ENCODE data around the gene RTL1.

Gene RTL1

DNA sequence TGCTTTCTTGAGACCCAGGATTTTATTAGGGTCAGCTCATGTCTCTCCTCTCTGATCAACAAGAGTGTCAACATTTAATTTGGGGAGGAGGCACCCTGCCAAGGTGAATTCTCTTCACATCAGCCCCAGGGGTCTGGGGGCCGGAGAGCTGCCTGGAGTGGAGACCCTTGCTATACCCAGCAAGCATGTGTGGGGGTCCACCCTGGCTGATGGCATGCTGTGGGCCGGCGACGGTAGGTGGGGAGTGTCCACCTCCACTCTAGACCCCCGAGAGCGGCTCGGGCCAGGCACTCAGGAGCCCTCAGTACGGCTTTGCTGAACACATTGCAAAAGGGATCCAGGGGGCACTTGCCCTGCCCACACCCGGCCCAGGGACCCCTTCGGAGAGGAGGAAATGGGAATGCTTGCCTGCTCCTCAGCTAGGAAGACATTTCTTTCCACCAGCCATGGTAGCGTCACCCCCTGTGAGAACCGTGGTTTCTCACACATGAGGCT is 67.2 kb downstream of the RTL1 start:
- no peaks in the 10 kb centered on the region for H3K36me3 ChIP-seq (ENCODE audit: insufficient read depth)
- no peak overlapping the region for H3K9ac ChIP-seq
- no peak overlapping the region for H2AFZ ChIP-seq (ENCODE audit: low read depth)
- peaks cover 31% of the 10 kb centered on the region; the same call in 1 of the 2 replicates for H3K27me3 ChIP-seq (ENCODE audit: insufficient read depth, low read depth)
- no peaks in the 10 kb centered on the region for H3K79me2 ChIP-seq (ENCODE audit: insufficient read depth, low read depth)
- H3K27ac ChIP-seq: no peak overlapping the region
- no peak overlapping the region for H3K4me3 ChIP-seq (IDR thresholded peaks at IDR 0.05; ENCODE audit: insufficient read depth, low read depth, low read length)
- H4K20me1 ChIP-seq (ENCODE audit: insufficient read depth): no peaks in the 10 kb centered on the region
- no peaks in the 10 kb centered on the region for H3K4me1 ChIP-seq (ENCODE audit: low read depth, poor library complexity, severe bottlenecking)
- H3K4me2 ChIP-seq: no peak overlapping the region
- TF ChIP-seq, protein P1, sequence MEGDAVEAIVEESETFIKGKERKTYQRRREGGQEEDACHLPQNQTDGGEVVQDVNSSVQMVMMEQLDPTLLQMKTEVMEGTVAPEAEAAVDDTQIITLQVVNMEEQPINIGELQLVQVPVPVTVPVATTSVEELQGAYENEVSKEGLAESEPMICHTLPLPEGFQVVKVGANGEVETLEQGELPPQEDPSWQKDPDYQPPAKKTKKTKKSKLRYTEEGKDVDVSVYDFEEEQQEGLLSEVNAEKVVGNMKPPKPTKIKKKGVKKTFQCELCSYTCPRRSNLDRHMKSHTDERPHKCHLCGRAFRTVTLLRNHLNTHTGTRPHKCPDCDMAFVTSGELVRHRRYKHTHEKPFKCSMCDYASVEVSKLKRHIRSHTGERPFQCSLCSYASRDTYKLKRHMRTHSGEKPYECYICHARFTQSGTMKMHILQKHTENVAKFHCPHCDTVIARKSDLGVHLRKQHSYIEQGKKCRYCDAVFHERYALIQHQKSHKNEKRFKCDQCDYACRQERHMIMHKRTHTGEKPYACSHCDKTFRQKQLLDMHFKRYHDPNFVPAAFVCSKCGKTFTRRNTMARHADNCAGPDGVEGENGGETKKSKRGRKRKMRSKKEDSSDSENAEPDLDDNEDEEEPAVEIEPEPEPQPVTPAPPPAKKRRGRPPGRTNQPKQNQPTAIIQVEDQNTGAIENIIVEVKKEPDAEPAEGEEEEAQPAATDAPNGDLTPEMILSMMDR (conservative IDR thresholded peaks at IDR 0.05; ENCODE audit: low read depth, low read length): no peak

DNA sequence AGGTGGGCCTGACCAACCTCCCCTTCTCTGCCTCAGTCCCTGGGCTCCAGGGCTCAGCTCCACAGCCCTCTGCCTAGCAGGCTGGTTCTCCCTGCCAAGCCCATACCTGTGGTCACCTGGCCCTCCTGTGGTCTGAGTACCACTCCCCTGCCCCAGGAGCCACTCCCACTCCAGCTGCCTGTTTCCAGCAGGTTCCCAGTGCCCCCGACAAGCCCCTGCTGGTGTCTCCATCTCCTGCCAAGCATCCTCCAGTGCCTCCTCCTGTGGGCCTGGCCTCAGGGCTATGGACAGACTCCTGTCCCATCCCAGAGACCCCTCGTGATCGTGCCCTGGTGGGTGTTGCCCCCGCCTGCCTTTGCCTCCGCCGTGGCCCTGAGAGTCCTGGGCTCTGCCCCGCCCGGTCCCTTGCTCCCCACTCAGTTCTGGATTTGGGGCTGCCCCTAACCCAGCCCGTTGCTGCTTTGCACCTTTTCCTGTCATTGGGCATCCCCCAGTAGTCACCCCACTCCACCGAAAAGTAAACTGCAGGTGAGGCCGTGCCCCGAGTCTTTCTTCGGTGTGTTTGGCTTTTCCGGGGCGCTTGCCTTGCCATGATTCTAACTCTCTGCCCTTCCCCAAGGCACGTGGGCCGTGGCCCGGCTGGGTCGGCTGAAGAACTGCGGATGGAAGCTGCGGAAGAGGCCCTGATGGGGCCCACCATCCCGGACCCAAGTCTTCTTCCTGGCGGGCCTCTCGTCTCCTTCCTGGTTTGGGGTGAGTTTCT is 67.8 kb downstream of the RTL1 start:
- Histone ChIP-seq H2AFZ (ENCODE audit: low read depth) (no peak overlapping the region), H3K27me3 (ENCODE audit: insufficient read depth, low read depth) (peaks cover 35% of the 10 kb centered on the region; the same call in 1 of the 2 replicates), H4K20me1 (ENCODE audit: insufficient read depth) (no peaks in the 10 kb centered on the region), H3K79me2 (ENCODE audit: insufficient read depth, low read depth) (no peaks in the 10 kb centered on the region), H3K36me3 (ENCODE audit: insufficient read depth) (no peaks in the 10 kb centered on the region), H3K4me1 (ENCODE audit: low read depth, poor library complexity, severe bottlenecking) (no peaks in the 10 kb centered on the region), H3K27ac (no peak overlapping the region), H3K9ac (no peak overlapping the region), H3K4me2 (no peak overlapping the region), H3K4me3 (IDR thresholded peaks at IDR 0.05; ENCODE audit: insufficient read depth, low read depth, low read length) (no peak overlapping the region)
- TF ChIP-seq, protein P1 (conservative IDR thresholded peaks at IDR 0.05; ENCODE audit: low read depth, low read length): no peak

DNA sequence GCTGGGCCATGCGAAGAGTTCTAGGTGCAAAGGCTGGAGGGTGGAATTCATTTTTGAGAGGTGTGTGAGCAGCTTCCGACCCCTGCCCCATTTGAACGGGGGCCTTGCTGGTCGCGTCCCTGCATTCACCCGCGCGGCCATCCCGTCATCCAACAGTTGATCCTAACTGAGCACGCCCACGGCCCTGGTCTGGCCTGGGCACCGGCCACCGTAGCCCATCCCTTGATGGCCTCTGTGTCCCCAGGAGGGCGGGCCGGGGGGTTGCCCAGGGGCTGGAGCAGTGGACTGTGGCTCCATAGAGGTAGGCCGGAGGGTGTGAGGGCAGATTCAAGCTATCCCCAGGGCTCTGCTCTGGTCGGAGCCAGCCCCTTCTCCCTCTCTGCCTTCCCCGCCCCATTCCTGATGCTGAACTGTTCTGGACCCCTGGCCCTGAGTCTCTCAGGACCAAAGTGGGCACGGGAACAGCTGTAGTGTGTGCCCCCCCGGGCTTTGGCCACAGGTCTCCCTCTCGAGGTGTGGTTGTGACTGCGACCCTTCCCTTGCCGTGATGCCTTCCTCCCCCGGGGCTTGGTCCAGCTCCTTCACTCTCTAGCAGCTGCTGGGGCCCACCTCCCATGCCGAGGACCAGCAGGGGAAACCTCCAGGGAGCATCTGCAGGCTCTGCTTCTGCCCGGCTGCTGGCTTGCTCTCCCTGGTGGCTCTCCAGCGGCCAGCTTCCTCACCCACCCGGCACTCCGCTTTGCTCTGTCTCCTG is 68.6 kb downstream of the RTL1 start:
- no peak overlapping the region for H3K4me2 ChIP-seq

DNA sequence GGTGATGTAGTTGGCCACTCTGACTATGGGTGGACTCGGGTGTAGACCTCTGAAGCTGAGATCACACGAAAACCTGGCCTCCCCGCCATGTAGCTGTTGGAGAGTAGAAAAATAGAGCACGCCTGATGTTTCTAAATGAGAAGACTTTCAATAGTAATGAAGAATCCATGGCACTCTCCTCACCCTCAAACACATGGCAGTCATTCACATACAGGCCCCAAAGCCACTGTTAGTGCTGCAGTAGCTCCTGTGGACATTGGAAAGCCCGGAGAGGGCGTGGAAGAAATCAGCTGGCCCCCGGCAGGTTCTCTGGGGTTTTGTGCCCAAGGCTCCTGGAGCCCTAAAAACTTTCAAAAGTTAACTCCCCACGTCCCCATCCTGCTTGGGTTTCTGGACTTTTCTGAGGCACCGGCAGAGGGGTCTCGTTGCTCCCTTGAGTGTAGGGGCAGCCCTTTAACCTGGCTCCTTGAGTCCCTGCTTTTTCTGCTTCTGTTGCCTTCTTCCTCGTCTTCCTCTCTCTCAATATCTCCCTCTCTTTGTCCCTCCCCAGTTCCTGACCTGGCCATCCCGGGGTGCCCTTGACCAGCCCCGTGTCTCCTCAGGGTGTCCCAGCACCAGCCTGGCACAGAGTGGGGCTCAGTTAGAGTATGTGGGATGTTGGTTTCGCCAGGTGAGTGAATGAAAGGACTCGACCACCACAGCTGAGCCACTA is 69.3 kb downstream of the RTL1 start:
- H2AFZ ChIP-seq (ENCODE audit: low read depth): no peak overlapping the region
- no peaks in the 10 kb centered on the region for H3K4me1 ChIP-seq (ENCODE audit: low read depth, poor library complexity, severe bottlenecking)
- H3K9ac ChIP-seq: no peak overlapping the region
- H3K36me3 ChIP-seq (ENCODE audit: insufficient read depth): no peaks in the 10 kb centered on the region
- H4K20me1 ChIP-seq (ENCODE audit: insufficient read depth): no peaks in the 10 kb centered on the region
- H3K4me2 ChIP-seq: no peak overlapping the region
- H3K27me3 ChIP-seq (ENCODE audit: insufficient read depth, low read depth): peaks cover 29% of the 10 kb centered on the region; the same call in 1 of the 2 replicates
- H3K4me3 ChIP-seq (IDR thresholded peaks at IDR 0.05; ENCODE audit: insufficient read depth, low read depth, low read length): no peak overlapping the region
- TF ChIP-seq, protein P1 (conservative IDR thresholded peaks at IDR 0.05; ENCODE audit: low read depth, low read length): no peak
- no peak overlapping the region for H3K27ac ChIP-seq
- no peaks in the 10 kb centered on the region for H3K79me2 ChIP-seq (ENCODE audit: insufficient read depth, low read depth)

More for the DNA sequence above, 68.6 kb downstream of the RTL1 start:
- no peak overlapping the region for H3K27ac ChIP-seq
- no peak overlapping the region for H3K9ac ChIP-seq
- H3K27me3 ChIP-seq (ENCODE audit: insufficient read depth, low read depth): peaks cover 34% of the 10 kb centered on the region; the same call in 1 of the 2 replicates
- no peak overlapping the region for H2AFZ ChIP-seq (ENCODE audit: low read depth)
- no peaks in the 10 kb centered on the region for H3K4me1 ChIP-seq (ENCODE audit: low read depth, poor library complexity, severe bottlenecking)
- TF ChIP-seq, protein P1 (conservative IDR thresholded peaks at IDR 0.05; ENCODE audit: low read depth, low read length): no peak
- H3K4me3 ChIP-seq (IDR thresholded peaks at IDR 0.05; ENCODE audit: insufficient read depth, low read depth, low read length): no peak overlapping the region
- no peaks in the 10 kb centered on the region for H3K36me3 ChIP-seq (ENCODE audit: insufficient read depth)
- H4K20me1 ChIP-seq (ENCODE audit: insufficient read depth): no peaks in the 10 kb centered on the region
- no peaks in the 10 kb centered on the region for H3K79me2 ChIP-seq (ENCODE audit: insufficient read depth, low read depth)

All from KMS-11 (cell line).